Endothelial cell of umbilical vein (primary cell): ENCODE data around the gene NSD2. TPM values are rescaled to one million over a fixed set of nuclear protein-coding genes. Genes with fewer than 3 reads are reported as not detected.

Experiments used
- BruUV-seq: library from RNA; stranded (reverse); fragments of 400-500 nt; replicated peaks from 2 replicates; lab custom pipeline; 2021; lab: Mats Ljungman, UMichigan
- CTCF ChIA-PET: fragments of 300-600, 350-600 bp; sonication (Branson Sonifier 250); formaldehyde crosslinking; loops from one replicate; lab custom pipeline; 2021; ENCODE audit warnings: antibody characterized with exemption, inconsistent platforms; lab: Charles Lee
- POLR2A ChIA-PET: fragments of 300-600, 350-600 bp; sonication (Branson Sonifier 250); formaldehyde crosslinking; loops from one replicate; lab custom pipeline; 2021; ENCODE audit warnings: antibody characterized with exemption, inconsistent platforms; lab: Charles Lee
- DNase-seq: peaks from one replicate; pipeline ENCODE4 v3.0.0-alpha.2; 2011; ENCODE audit warnings: low read depth, low spot score
- FAIRE-seq: peaks from 2 replicates; lab custom pipeline; 2011; peaks lifted over from hg19 to GRCh38; lab: Jason Lieb, UNC
- H2AFZ ChIP-seq: 2 replicates; pipeline ENCODE4 v1.6.0; 2012; ENCODE audit warnings: low read depth, low read length, control low read depth, inconsistent platforms
- H3K27ac ChIP-seq: 2 replicates; pipeline ENCODE4 v1.5.1; 2011; ENCODE audit warnings: low read depth, mild to moderate bottlenecking, control low read depth, low read length, moderate library complexity; ENCODE audit not compliant: insufficient read depth
- H3K27me3 ChIP-seq, 2 experiments: 2 replicates each; pipeline versions ENCODE4 v1.6.0 to v1.6.1; 2011; ENCODE audit warnings: low read length in 2 of 2, mixed read lengths in 1 of 2; ENCODE audit not compliant: control insufficient read depth in 2 of 2, insufficient read depth in 2 of 2
- H3K36me3 ChIP-seq, 2 experiments: 2 replicates in 1 of 2; 3 replicates in 1 of 2; pipeline ENCODE4 v1.5.1; 2011; ENCODE audit warnings: low read length in 2 of 2, mild to moderate bottlenecking in 1 of 2, moderate library complexity in 1 of 2; ENCODE audit not compliant: control insufficient read depth in 2 of 2, insufficient read depth in 2 of 2; ENCODE audit errors: extremely low read depth in 1 of 2
- H3K4me1 ChIP-seq: 3 replicates; pipeline ENCODE4 v1.5.1; 2011; ENCODE audit warnings: mild to moderate bottlenecking, low read length; ENCODE audit not compliant: control insufficient read depth, insufficient read depth; ENCODE audit errors: extremely low read depth
- H3K4me2 ChIP-seq: 2 replicates; pipeline ENCODE4 v1.6.1; 2011; ENCODE audit warnings: low read length, control low read depth, mixed read lengths; ENCODE audit not compliant: insufficient read depth
- H3K4me3 ChIP-seq, 3 experiments: fragments of 200-600 bp in 1 of 3; sonication (generic), shearing (Covaris generic) in 1 of 3; replicated peaks in 1 of 3; 2 replicates each; pipeline ENCODE4 v1.5.1; 2011 to 2016; ENCODE audit warnings: control low read depth in 3 of 3, low read length in 3 of 3, mild to moderate bottlenecking in 2 of 3, inconsistent platforms in 1 of 3, low read depth in 1 of 3, moderate library complexity in 1 of 3; ENCODE audit not compliant: insufficient read depth in 1 of 3
- H3K79me2 ChIP-seq: 2 replicates; pipeline ENCODE4 v1.6.0; 2012; ENCODE audit warnings: low read length, inconsistent platforms; ENCODE audit not compliant: control insufficient read depth, insufficient read depth
- H3K9ac ChIP-seq: replicated peaks from 2 replicates; pipeline ENCODE3; 2011; ENCODE audit warnings: low read length, control low read depth; ENCODE audit not compliant: insufficient read depth; ENCODE audit errors: extremely low read depth
- H3K9me1 ChIP-seq: replicated peaks from 3 replicates; pipeline ENCODE4 v1.6.0; 2011; ENCODE audit warnings: mild to moderate bottlenecking, low read length; ENCODE audit not compliant: control insufficient read depth, insufficient read depth; ENCODE audit errors: extremely low read depth
- H3K9me3 ChIP-seq: replicated peaks from 2 replicates; pipeline ENCODE4 v1.5.1; 2012; ENCODE audit warnings: low read length, inconsistent platforms; ENCODE audit not compliant: control insufficient read depth, insufficient read depth
- H4K20me1 ChIP-seq: replicated peaks from 2 replicates; pipeline ENCODE3; 2011; ENCODE audit warnings: mild to moderate bottlenecking, low read length; ENCODE audit not compliant: control insufficient read depth, insufficient read depth; ENCODE audit errors: extremely low read depth
- CTCF ChIP-seq, 2 donors: IDR thresholded peaks; 1 replicate in 1 of 2; 2 replicates in 1 of 2; pipeline ENCODE4 v1.5.1; 2011; ENCODE audit warnings: low read length in 2 of 2, mild to moderate bottlenecking in 2 of 2, moderate library complexity in 2 of 2, control low read depth in 1 of 2, inconsistent platforms in 1 of 2, low read depth in 1 of 2; ENCODE audit not compliant: insufficient read depth in 1 of 2; ENCODE audit errors: extremely low read depth in 1 of 2
- JUN ChIP-seq: IDR thresholded peaks from 2 replicates; pipeline ENCODE4 v1.6.1; 2011; ENCODE audit warnings: borderline replicate concordance, low read depth; ENCODE audit not compliant: insufficient read length, insufficient read depth
- MYC ChIP-seq: IDR thresholded peaks from one replicate; pipeline ENCODE4 v1.6.1; 2011; ENCODE audit warnings: mild to moderate bottlenecking, low read depth, low read length
- POLR2A ChIP-seq: IDR thresholded peaks from 2 replicates; pipeline ENCODE4 v1.6.1; 2012; ENCODE audit warnings: low read depth, mild to moderate bottlenecking, control low read depth, low read length
- POLR2AphosphoS5 ChIP-seq: IDR thresholded peaks from 2 replicates; pipeline ENCODE4 v1.6.1; 2012; ENCODE audit warnings: low read depth, mild to moderate bottlenecking, control low read depth, low read length, moderate library complexity; ENCODE audit not compliant: insufficient read depth
- dilution Hi-C: fragments of 300-500 bp; cut with MboI; formaldehyde crosslinking; loops from one replicate; pipeline ENCODE4 v1.15.0; 2019; ENCODE audit warnings: low sequenced_read_pairs; ENCODE audit not compliant: extremely low pct_ligation_motif_present
- intact Hi-C: fragments of 100-400 bp; cut with micrococcal nuclease; formaldehyde crosslinking; loops from one replicate; pipeline ENCODE4 v1.10.0; 2022
- polyA plus RNA-seq, 4 experiments: library from polyadenylated mRNA; depleted of rRNA in 3 of 4; stranded (reverse) in 3 of 4; unstranded in 1 of 4; fragments of >200 nt; gene quantifications; 2 replicates each; pipeline versions ENCODE4 v1.2.1 to v1.2.3, GENCODE V29; 2011 to 2012; ENCODE audit warnings: missing spikeins in 1 of 4
- total RNA-seq: library from RNA; stranded (reverse); gene quantifications from 2 replicates; pipeline ENCODE4 v1.2.3, GENCODE V29; 2021

The NSD2 gene
- total and polyA plus RNA-seq, 2 donors (not counting 3 experiments of a cell fraction or from before 2014, with no cell fraction given), result 31.3 to 171 TPM

- H2AFZ ChIP-seq, result no peak overlapping the region
- H4K20me1 ChIP-seq, result no peaks in the 10 kb centered on the region
- no peaks in the 10 kb centered on the region for H3K9me1 ChIP-seq
- peaks cover 94% of the 10 kb centered on the region for H3K79me2 ChIP-seq
- dilution Hi-C loops, result no loop called here
- TF ChIP-seq MYC (no peak), JUN (no peak), POLR2AphosphoS5 (no peak)
- BruUV-seq, result no TSS peak
- H3K9me3 ChIP-seq, result no peaks in the 10 kb centered on the region
- CTCF ChIA-PET, result interaction anchor here (1.0 to 1.3 kb wide), 4 partner anchors 8 to 60 kb away, joined by 3 to 4 read pairs (median 3); no protein-coding TSS in a partner anchor
- POLR2A ChIA-PET, result no interaction called here
- H3K9ac ChIP-seq, result no peak overlapping the region
- no peak overlapping the region for H3K4me2 ChIP-seq
- H3K27ac ChIP-seq, result no peak overlapping the region
- no peak overlapping the region for H3K4me3 ChIP-seq
- intact Hi-C loops, result no loop called here
- no peaks in the 10 kb centered on the region for H3K27me3 ChIP-seq
- FAIRE-seq (no peak), DNase-seq (no peak)
- H3K4me1 ChIP-seq, result no peaks in the 10 kb centered on the region
- H3K36me3 ChIP-seq, result peaks cover 4 to 16% of the 10 kb centered on the region in 2 experiments
Measured at GRCh38 chr4:1903035-1903434, 31.8 kb downstream of the NSD2 start.

- DNase-seq (no peak), FAIRE-seq (no peak)
- no peak overlapping the region for H3K9ac ChIP-seq
- intact Hi-C loops (no loop called here), dilution Hi-C loops (no loop called here)
- no peaks in the 10 kb centered on the region for H3K9me1 ChIP-seq
- BruUV-seq, result no TSS peak
- CTCF ChIA-PET, result no interaction called here
- TF ChIP-seq CTCF (IDR thresholded peaks at IDR 0.05; ENCODE audit: extremely low read depth in 1 of 2, insufficient read depth in 1 of 2, low read depth in 1 of 2, low read length in 2 of 2) (no peak), POLR2A (peak; percentile 18), JUN (no peak)
- POLR2A ChIA-PET, result no interaction called here
- H3K4me3 ChIP-seq, result no peak overlapping the region
- peaks cover 97% of the 10 kb centered on the region for H3K79me2 ChIP-seq
- no peaks in the 10 kb centered on the region for H3K27me3 ChIP-seq
- no peaks in the 10 kb centered on the region for H4K20me1 ChIP-seq
- H3K4me1 ChIP-seq, result no peaks in the 10 kb centered on the region
- no peak overlapping the region for H3K4me2 ChIP-seq
- peaks cover 4 to 16% of the 10 kb centered on the region in 2 experiments for H3K36me3 ChIP-seq
- no peaks in the 10 kb centered on the region for H3K9me3 ChIP-seq
- no peak overlapping the region for H3K27ac ChIP-seq
- H2AFZ ChIP-seq, result no peak overlapping the region
Measured at GRCh38 chr4:1904042-1904441, 32.8 kb downstream of the NSD2 start.
